GM18951 (cell line): ENCODE measurements around the gene SLC9A9.

ENCODE experiments used
- POLR2A ChIP-seq: IDR thresholded peaks from 4 replicates; pipeline ENCODE4 v1.6.1; 2011; ENCODE audit warnings: mild to moderate bottlenecking; ENCODE audit not compliant: insufficient read length, insufficient read depth; ENCODE audit errors: extremely low read depth
- in situ Hi-C: fragments of 300-500 bp; cut with MboI; formaldehyde crosslinking; loops from one replicate; pipeline ENCODE4 v1.12.0; 2022; ENCODE audit warnings: low sequenced_read_pairs, mixed read lengths, inconsistent platforms; ENCODE audit not compliant: unreplicated experiment

The SLC9A9 gene

GRCh38 chr3:143784446-143784845 is 63.8 kb downstream of the SLC9A9 start:
- in situ Hi-C loops, result no loop called here
- TF ChIP-seq POLR2A, result no peak

- TF ChIP-seq POLR2A, result no peak
- in situ Hi-C loops, result no loop called here
Measured at GRCh38 chr3:143783851-143784370, 64.4 kb downstream of the SLC9A9 start.

- in situ Hi-C loops, result no loop called here
Measured at GRCh38 chr3:143775459-143775858, 72.8 kb downstream of the SLC9A9 start.

GRCh38 chr3:143771939-143772338 is 76.3 kb downstream of the SLC9A9 start:
- TF ChIP-seq POLR2A, result no peak
- in situ Hi-C loops, result no loop called here

More at GRCh38 chr3:143775459-143775858, 72.8 kb downstream of the SLC9A9 start:
- no peak for TF ChIP-seq POLR2A

GRCh38 chr3:143771258-143771657 is 77.0 kb downstream of the SLC9A9 start:
- in situ Hi-C loops, result no loop called here
- no peak for TF ChIP-seq POLR2A

GRCh38 chr3:143770391-143770790 is 77.9 kb downstream of the SLC9A9 start:
- TF ChIP-seq POLR2A, result no peak
- in situ Hi-C loops, result no loop called here

GRCh38 chr3:143769616-143770015 is 78.7 kb downstream of the SLC9A9 start:
- no peak for TF ChIP-seq POLR2A

GRCh38 chr3:143764840-143765239 is 83.4 kb downstream of the SLC9A9 start:
- in situ Hi-C loops, result no loop called here
- TF ChIP-seq POLR2A, result no peak

More at GRCh38 chr3:143769616-143770015, 78.7 kb downstream of the SLC9A9 start:
- in situ Hi-C loops, result no loop called here

GRCh38 chr3:143763564-143764162 is 84.6 kb downstream of the SLC9A9 start:
- in situ Hi-C loops, result no loop called here
- TF ChIP-seq POLR2A, result no peak

- TF ChIP-seq POLR2A, result no peak
- in situ Hi-C loops, result no loop called here
Measured at GRCh38 chr3:143757691-143758090, 90.6 kb downstream of the SLC9A9 start.

- no peak for TF ChIP-seq POLR2A
- in situ Hi-C loops, result no loop called here
Measured at GRCh38 chr3:143755978-143756377, 92.3 kb downstream of the SLC9A9 start.

- TF ChIP-seq POLR2A, result no peak
- in situ Hi-C loops, result no loop called here
Measured at GRCh38 chr3:143754090-143754489, 94.2 kb downstream of the SLC9A9 start.

- no peak for TF ChIP-seq POLR2A
Measured at GRCh38 chr3:143753456-143753855, 94.8 kb downstream of the SLC9A9 start.

GRCh38 chr3:143753006-143753405 is 95.3 kb downstream of the SLC9A9 start:
- in situ Hi-C loops, result no loop called here
- no peak for TF ChIP-seq POLR2A

More at GRCh38 chr3:143753456-143753855, 94.8 kb downstream of the SLC9A9 start:
- in situ Hi-C loops, result no loop called here
